Left renal cortex interstitium (tissue), 4 donors: ENCODE measurements around the gene CYGB. TPM values are rescaled to one million over a fixed set of nuclear protein-coding genes. Genes with fewer than 3 reads are reported as not detected.

ENCODE experiments used
- DNase-seq, 4 donors: peaks; one replicate each; pipeline ENCODE4 v3.0.0-alpha.2; 2013; ENCODE audit warnings: low read depth in 4 of 4, low spot score in 2 of 4, missing footprints in 1 of 4
- polyA plus RNA-seq, 4 donors: library from polyadenylated mRNA; unstranded; fragments of 120-200 nt; gene quantifications; one replicate each; pipeline ENCODE4 v1.2.1, GENCODE V29; 2013; ENCODE audit not compliant: insufficient read length in 4 of 4

The CYGB gene
- polyA plus RNA-seq, 4 donors, result 12.2 to 23.4 (median 14.9) TPM

- DNase-seq, result no peak
Measured at GRCh38 chr17:76553178-76553908, 15.8 kb upstream of the CYGB start.

GRCh38 chr17:76551685-76552084, 14.2 kb upstream of the CYGB start:
- DNase-seq, result no peak

- no peak for DNase-seq
Measured at GRCh38 chr17:76550712-76551615, 13.5 kb upstream of the CYGB start.

- DNase-seq, result no peak
Measured at GRCh38 chr17:76549539-76549938, 12.0 kb upstream of the CYGB start.

- no peak for DNase-seq
Measured at GRCh38 chr17:76549215-76549518, 11.7 kb upstream of the CYGB start.

- DNase-seq, result no peak
Measured at GRCh38 chr17:76548378-76549214, 11.1 kb upstream of the CYGB start.

- DNase-seq, result no peak
Measured at GRCh38 chr17:76547642-76548202, 10.2 kb upstream of the CYGB start.

- DNase-seq, result no peak
Measured at GRCh38 chr17:76547183-76547641, 9.7 kb upstream of the CYGB start.

GRCh38 chr17:76546556-76547182, 9.2 kb upstream of the CYGB start:
- no peak for DNase-seq

GRCh38 chr17:76545918-76546555, 8.5 kb upstream of the CYGB start:
- DNase-seq, result no peak

- DNase-seq, result no peak
Measured at GRCh38 chr17:76544546-76545365, 7.2 kb upstream of the CYGB start.

- no peak for DNase-seq
Measured at GRCh38 chr17:76543826-76544545, 6.5 kb upstream of the CYGB start.

GRCh38 chr17:76543482-76543825, 5.9 kb upstream of the CYGB start:
- no peak for DNase-seq

GRCh38 chr17:76542984-76543383, 5.5 kb upstream of the CYGB start:
- DNase-seq, result no peak

- DNase-seq, result no peak
Measured at GRCh38 chr17:76542566-76542971, 5.1 kb upstream of the CYGB start.

- no peak for DNase-seq
Measured at GRCh38 chr17:76541739-76542454, 4.4 kb upstream of the CYGB start.

GRCh38 chr17:76540381-76541300, 3.1 kb upstream of the CYGB start:
- DNase-seq, result peak; percentile 86 to 96 (median 90)
